Calu3 (cell line): ENCODE measurements around the gene MTMR2. TPM values are rescaled to one million over a fixed set of nuclear protein-coding genes. Genes with fewer than 3 reads are reported as not detected.

Source experiments
- BruUV-seq: library from RNA; stranded (reverse); fragments of 400-500 nt; replicated peaks from 2 replicates; lab custom pipeline; 2021; lab: Mats Ljungman, UMichigan
- CTCF ChIA-PET: fragments of 300-600 bp; sonication (Branson Sonifier 250); formaldehyde crosslinking; loops from one replicate; lab custom pipeline; 2022; ENCODE audit warnings: antibody characterized with exemption; lab: Charles Lee
- DNase-seq: peaks from one replicate; pipeline ENCODE4 v3.0.0; 2022
- H3K27ac Mint-ChIP-seq: one replicate; pipeline ENCODE4 v1.8.0; 2022; ENCODE audit warnings: mixed read lengths; ENCODE audit not compliant: unreplicated experiment
- H3K27me3 Mint-ChIP-seq: one replicate; pipeline ENCODE4 v1.8.0; 2022; ENCODE audit warnings: mixed read lengths; ENCODE audit not compliant: unreplicated experiment
- H3K36me3 Mint-ChIP-seq: one replicate; pipeline ENCODE4 v1.8.0; 2022; ENCODE audit warnings: mild to moderate bottlenecking, moderate library complexity, mixed read lengths; ENCODE audit not compliant: insufficient read depth, unreplicated experiment
- H3K4me1 Mint-ChIP-seq: one replicate; pipeline ENCODE4 v1.8.0; 2022; ENCODE audit warnings: mild to moderate bottlenecking, low read depth, mixed read lengths; ENCODE audit not compliant: unreplicated experiment
- H3K4me3 Mint-ChIP-seq: one replicate; pipeline ENCODE4 v1.8.0; 2022; ENCODE audit warnings: mild to moderate bottlenecking, low read depth, moderate library complexity, mixed read lengths; ENCODE audit not compliant: unreplicated experiment
- H3K9me3 Mint-ChIP-seq: one replicate; pipeline ENCODE4 v1.8.0; 2022; ENCODE audit warnings: low read depth, mixed read lengths; ENCODE audit not compliant: unreplicated experiment
- intact Hi-C: fragments of 100-400 bp; cut with micrococcal nuclease; formaldehyde crosslinking; loops from one replicate; pipeline ENCODE4 v1.10.0; 2022; ENCODE audit not compliant: unreplicated experiment
- total RNA-seq: library from RNA; stranded (reverse); gene quantifications from 2 replicates; pipeline ENCODE4 v1.2.3, GENCODE V29; 2022
- TF ChIP-seq, protein P1 (sequence below): fragments of 200-600 bp; IDR thresholded peaks from one replicate; pipeline ENCODE4 v1.8.0; 2022; ENCODE audit warnings: antibody characterized with exemption; ENCODE audit not compliant: unreplicated experiment

MTMR2 gene
- total RNA-seq, 1 experiment from 2014 or later, result 17.4 TPM

DNA sequence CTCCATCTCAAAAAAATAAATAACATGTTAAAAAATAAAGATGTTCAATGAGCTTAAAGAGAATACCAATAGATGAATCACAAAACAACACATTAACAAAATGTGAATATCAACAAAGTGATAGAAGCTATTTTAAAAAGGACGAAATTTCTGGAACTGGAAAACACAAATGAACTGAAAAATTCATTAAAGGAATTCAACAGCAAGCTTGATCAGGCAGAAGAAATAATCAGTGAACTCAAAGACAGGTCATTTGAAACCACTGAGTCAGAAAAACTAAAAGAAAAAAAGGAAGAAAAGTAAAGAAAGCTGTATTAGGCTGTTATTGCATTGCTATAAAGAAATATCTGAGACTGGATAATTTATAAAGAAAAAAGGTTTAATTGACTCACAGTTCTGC is 7.0 kb upstream of the MTMR2 start:
- H3K9me3 Mint-ChIP-seq, result peaks cover 5% of the 10 kb centered on the region
- TF ChIP-seq, protein P1, sequence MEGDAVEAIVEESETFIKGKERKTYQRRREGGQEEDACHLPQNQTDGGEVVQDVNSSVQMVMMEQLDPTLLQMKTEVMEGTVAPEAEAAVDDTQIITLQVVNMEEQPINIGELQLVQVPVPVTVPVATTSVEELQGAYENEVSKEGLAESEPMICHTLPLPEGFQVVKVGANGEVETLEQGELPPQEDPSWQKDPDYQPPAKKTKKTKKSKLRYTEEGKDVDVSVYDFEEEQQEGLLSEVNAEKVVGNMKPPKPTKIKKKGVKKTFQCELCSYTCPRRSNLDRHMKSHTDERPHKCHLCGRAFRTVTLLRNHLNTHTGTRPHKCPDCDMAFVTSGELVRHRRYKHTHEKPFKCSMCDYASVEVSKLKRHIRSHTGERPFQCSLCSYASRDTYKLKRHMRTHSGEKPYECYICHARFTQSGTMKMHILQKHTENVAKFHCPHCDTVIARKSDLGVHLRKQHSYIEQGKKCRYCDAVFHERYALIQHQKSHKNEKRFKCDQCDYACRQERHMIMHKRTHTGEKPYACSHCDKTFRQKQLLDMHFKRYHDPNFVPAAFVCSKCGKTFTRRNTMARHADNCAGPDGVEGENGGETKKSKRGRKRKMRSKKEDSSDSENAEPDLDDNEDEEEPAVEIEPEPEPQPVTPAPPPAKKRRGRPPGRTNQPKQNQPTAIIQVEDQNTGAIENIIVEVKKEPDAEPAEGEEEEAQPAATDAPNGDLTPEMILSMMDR, result no peak
- DNase-seq, result no peak
- no peaks in the 10 kb centered on the region for H3K27me3 Mint-ChIP-seq
- H3K4me1 Mint-ChIP-seq, result no peaks in the 10 kb centered on the region
- intact Hi-C loops, result no loop called here
- H3K27ac Mint-ChIP-seq, result no peak overlapping the region
- CTCF ChIA-PET, result no interaction called here
- H3K4me3 Mint-ChIP-seq, result no peak overlapping the region
- H3K36me3 Mint-ChIP-seq, result no peaks in the 10 kb centered on the region
- no TSS peak for BruUV-seq

GRCh38 chr11:95926726-95927125 is 2.8 kb upstream of the MTMR2 start:
- CTCF ChIA-PET, result no interaction called here
- no TSS peak for BruUV-seq
- TF ChIP-seq, protein P1, result no peak
- Mint-ChIP-seq H3K27ac (no peak overlapping the region), H3K4me1 (peaks cover 13% of the 10 kb centered on the region), H3K36me3 (peaks cover 27% of the 10 kb centered on the region), H3K27me3 (no peaks in the 10 kb centered on the region), H3K4me3 (no peak overlapping the region), H3K9me3 (peaks cover 5% of the 10 kb centered on the region)
- no peak for DNase-seq
- intact Hi-C loops, result no loop called here

GRCh38 chr11:95925011-95925410 is 1.1 kb upstream of the MTMR2 start:
- TF ChIP-seq, protein P1, result no peak
- Mint-ChIP-seq H3K27me3 (no peaks in the 10 kb centered on the region), H3K36me3 (peaks cover 27% of the 10 kb centered on the region), H3K27ac (peak overlapping the region; percentile 86), H3K4me3 (peak overlapping the region; percentile 89), H3K9me3 (no peaks in the 10 kb centered on the region), H3K4me1 (peaks cover 13% of the 10 kb centered on the region)
- no peak for DNase-seq
- no TSS peak for BruUV-seq
- CTCF ChIA-PET, result interaction anchor here (0.5 to 1.1 kb wide), 5 partner anchors 22 to 418 kb away, joined by 3 to 5 read pairs (median 3); partner anchors contain the start of gene MAML2
- intact Hi-C loops, result no loop called here

DNA sequence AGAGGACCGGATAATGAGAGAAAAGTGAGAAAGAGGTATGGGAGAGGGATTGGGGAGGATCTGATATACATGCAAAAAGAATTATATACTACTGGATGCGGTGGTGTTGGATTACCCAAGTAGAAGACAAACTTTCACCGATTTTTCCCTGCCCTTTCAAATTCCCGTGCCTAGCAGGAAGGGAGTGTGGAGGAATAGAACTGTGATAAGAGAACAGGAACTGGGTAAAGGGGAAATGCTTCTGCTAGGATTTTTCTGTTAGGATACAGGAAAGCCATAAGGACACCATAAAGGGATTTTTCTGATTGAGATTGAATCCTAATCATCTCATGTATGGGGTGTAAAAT is 480 bp upstream of the MTMR2 start:
- BruUV-seq, result TSS peak; percentile 88
- peaks cover 13% of the 10 kb centered on the region for H3K4me1 Mint-ChIP-seq
- DNase-seq, result no peak
- H3K9me3 Mint-ChIP-seq, result no peaks in the 10 kb centered on the region
- intact Hi-C loops, result loop anchor here (5.0 kb wide), 1 partner anchor 318 kb away; no protein-coding TSS in a partner anchor
- H3K4me3 Mint-ChIP-seq, result peak overlapping the region; percentile 89
- H3K27me3 Mint-ChIP-seq, result no peaks in the 10 kb centered on the region
- H3K27ac Mint-ChIP-seq, result peak overlapping the region; percentile 86
- CTCF ChIA-PET, result interaction anchor here (0.6 to 1.5 kb wide), 3 partner anchors 110 to 465 kb away, joined by 3 to 4 read pairs (median 4); partner anchors contain the start of genes CCDC82, JRKL and MAML2
- TF ChIP-seq, protein P1, result no peak
- H3K36me3 Mint-ChIP-seq, result peaks cover 27% of the 10 kb centered on the region
